Colonic mucosa (tissue), 4 donors: ENCODE measurements around the gene TSGA10IP. TPM values are rescaled to one million over a fixed set of nuclear protein-coding genes. Genes with fewer than 3 reads are reported as not detected.
A peak's percentile ranks its signal among the peaks of the same experiment; 100 is the strongest.

Experiments
- DNase-seq: peaks from one replicate; pipeline ENCODE4 v3.0.0-alpha.2; 2020
- H3K27ac ChIP-seq: fragments of 200-600 bp; one replicate; pipeline ENCODE4 v1.8.0; 2021
- H3K27me3 ChIP-seq: fragments of 200-600 bp; one replicate; pipeline ENCODE4 v1.8.0; 2021
- H3K36me3 ChIP-seq: fragments of 200-600 bp; one replicate; pipeline ENCODE4 v1.8.0; 2021
- H3K4me1 ChIP-seq: fragments of 200-600 bp; one replicate; pipeline ENCODE4 v1.8.0; 2021; ENCODE audit warnings: mild to moderate bottlenecking
- H3K4me3 ChIP-seq: fragments of 200-600 bp; one replicate; pipeline ENCODE4 v1.8.0; 2021
- H3K9ac ChIP-seq, 2 donors: one replicate each; pipeline ENCODE4 v1.7.0; 2013; ENCODE audit warnings: control low read depth in 2 of 2, low read depth in 2 of 2, low read length in 2 of 2
- H3K9me3 ChIP-seq: fragments of 200-600 bp; one replicate; pipeline ENCODE4 v1.8.0; 2021
- intact Hi-C: fragments of 100-400 bp; cut with DNase I; formaldehyde crosslinking; loops from one replicate; pipeline ENCODE4 v1.14.1; 2022
- total RNA-seq, 2 donors: library from RNA; stranded (reverse); fragmentation: NEBNext Ultra II Directional in 1 of 2; extraction: Animal tissue kit (Norgen Biotek cat#: 25700) in 1 of 2; gene quantifications; one replicate each; pipeline ENCODE4 v1.2.1, GENCODE V29; 2021
- TF ChIP-seq, protein P1 (sequence below): fragments of 200-600 bp; IDR thresholded peaks from one replicate; pipeline ENCODE4 v1.8.0; 2022; ENCODE audit warnings: antibody characterized with exemption, mild to moderate bottlenecking
- donor health status: healthy.
- donor health status: DM: no; HTN: no; CAD: no.
- donor health status: DM: no; HTN: no; CAD: no.

The TSGA10IP gene
- total RNA-seq, 2 donors from 2014 or later, result not detected

DNA sequence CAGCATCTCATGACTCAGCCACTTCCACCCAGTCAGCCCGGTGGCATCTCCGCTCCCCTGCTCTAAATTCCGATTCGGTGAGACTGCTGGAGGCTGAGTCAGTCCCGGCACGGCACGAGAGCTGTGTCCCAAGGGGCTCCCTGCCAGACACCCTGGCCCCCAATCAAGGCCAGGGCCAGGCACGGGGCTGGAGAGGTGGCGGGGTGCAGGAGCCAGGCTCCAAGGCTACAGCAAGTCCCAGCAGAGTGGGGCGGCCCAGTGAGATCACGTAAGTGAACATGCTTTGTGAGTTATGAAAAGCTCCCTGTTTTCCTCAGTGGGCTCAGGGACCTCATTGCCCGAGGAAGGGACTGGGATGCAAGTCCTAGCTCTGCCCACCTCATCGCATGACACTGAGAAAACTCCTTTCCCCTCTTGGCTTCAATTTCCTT is 29.4 kb upstream of the TSGA10IP start:
- intact Hi-C loops, result no loop called here
- H3K27me3 ChIP-seq, result no peaks in the 10 kb centered on the region

GRCh38 chr11:65916391-65916790 is 28.9 kb upstream of the TSGA10IP start:
- H3K27ac ChIP-seq, result peak overlapping the region; percentile 54
- H3K9ac ChIP-seq, result peak overlapping the region in 1 of 2 donors; percentile 46
- H3K9me3 ChIP-seq, result no peaks in the 10 kb centered on the region
- H3K4me1 ChIP-seq, result peaks cover 34% of the 10 kb centered on the region
- H3K36me3 ChIP-seq, result no peaks in the 10 kb centered on the region
- no peak overlapping the region for H3K4me3 ChIP-seq
- no peaks in the 10 kb centered on the region for H3K27me3 ChIP-seq
- TF ChIP-seq, protein P1, sequence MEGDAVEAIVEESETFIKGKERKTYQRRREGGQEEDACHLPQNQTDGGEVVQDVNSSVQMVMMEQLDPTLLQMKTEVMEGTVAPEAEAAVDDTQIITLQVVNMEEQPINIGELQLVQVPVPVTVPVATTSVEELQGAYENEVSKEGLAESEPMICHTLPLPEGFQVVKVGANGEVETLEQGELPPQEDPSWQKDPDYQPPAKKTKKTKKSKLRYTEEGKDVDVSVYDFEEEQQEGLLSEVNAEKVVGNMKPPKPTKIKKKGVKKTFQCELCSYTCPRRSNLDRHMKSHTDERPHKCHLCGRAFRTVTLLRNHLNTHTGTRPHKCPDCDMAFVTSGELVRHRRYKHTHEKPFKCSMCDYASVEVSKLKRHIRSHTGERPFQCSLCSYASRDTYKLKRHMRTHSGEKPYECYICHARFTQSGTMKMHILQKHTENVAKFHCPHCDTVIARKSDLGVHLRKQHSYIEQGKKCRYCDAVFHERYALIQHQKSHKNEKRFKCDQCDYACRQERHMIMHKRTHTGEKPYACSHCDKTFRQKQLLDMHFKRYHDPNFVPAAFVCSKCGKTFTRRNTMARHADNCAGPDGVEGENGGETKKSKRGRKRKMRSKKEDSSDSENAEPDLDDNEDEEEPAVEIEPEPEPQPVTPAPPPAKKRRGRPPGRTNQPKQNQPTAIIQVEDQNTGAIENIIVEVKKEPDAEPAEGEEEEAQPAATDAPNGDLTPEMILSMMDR, result no peak
- intact Hi-C loops, result no loop called here
- DNase-seq, result no peak

More for the DNA sequence above, 29.4 kb upstream of the TSGA10IP start:
- TF ChIP-seq, protein P1, result no peak
- H3K36me3 ChIP-seq, result no peaks in the 10 kb centered on the region
- no peaks in the 10 kb centered on the region for H3K9me3 ChIP-seq
- no peak overlapping the region for H3K4me3 ChIP-seq
- peak overlapping the region in 1 of 2 donors; percentile 26 for H3K9ac ChIP-seq
- peak; percentile 60 for DNase-seq
- H3K4me1 ChIP-seq, result peaks cover 32% of the 10 kb centered on the region
- H3K27ac ChIP-seq, result peak overlapping the region; percentile 54

GRCh38 chr11:65917077-65917433 is 28.2 kb upstream of the TSGA10IP start:
- no peak overlapping the region for H3K9ac ChIP-seq
- no peaks in the 10 kb centered on the region for H3K36me3 ChIP-seq
- intact Hi-C loops, result no loop called here
- TF ChIP-seq, protein P1, result no peak
- DNase-seq, result no peak
- no peaks in the 10 kb centered on the region for H3K27me3 ChIP-seq
- H3K4me1 ChIP-seq, result peaks cover 27% of the 10 kb centered on the region
- peak overlapping the region; percentile 54 for H3K27ac ChIP-seq
- H3K4me3 ChIP-seq, result no peak overlapping the region
- no peaks in the 10 kb centered on the region for H3K9me3 ChIP-seq

- Histone ChIP-seq H3K4me3 (peak overlapping the region; percentile 70), H3K36me3 (no peaks in the 10 kb centered on the region), H3K9me3 (no peaks in the 10 kb centered on the region), H3K4me1 (peaks cover 26% of the 10 kb centered on the region), H3K27me3 (no peaks in the 10 kb centered on the region), H3K27ac (peak overlapping the region; percentile 83), H3K9ac (peak overlapping the region; percentile 66 to 94)
- no peak for DNase-seq
- intact Hi-C loops, result no loop called here
- TF ChIP-seq, protein P1, result no peak
Observed at GRCh38 chr11:65917434-65918210, 27.7 kb upstream of the TSGA10IP start.

DNA sequence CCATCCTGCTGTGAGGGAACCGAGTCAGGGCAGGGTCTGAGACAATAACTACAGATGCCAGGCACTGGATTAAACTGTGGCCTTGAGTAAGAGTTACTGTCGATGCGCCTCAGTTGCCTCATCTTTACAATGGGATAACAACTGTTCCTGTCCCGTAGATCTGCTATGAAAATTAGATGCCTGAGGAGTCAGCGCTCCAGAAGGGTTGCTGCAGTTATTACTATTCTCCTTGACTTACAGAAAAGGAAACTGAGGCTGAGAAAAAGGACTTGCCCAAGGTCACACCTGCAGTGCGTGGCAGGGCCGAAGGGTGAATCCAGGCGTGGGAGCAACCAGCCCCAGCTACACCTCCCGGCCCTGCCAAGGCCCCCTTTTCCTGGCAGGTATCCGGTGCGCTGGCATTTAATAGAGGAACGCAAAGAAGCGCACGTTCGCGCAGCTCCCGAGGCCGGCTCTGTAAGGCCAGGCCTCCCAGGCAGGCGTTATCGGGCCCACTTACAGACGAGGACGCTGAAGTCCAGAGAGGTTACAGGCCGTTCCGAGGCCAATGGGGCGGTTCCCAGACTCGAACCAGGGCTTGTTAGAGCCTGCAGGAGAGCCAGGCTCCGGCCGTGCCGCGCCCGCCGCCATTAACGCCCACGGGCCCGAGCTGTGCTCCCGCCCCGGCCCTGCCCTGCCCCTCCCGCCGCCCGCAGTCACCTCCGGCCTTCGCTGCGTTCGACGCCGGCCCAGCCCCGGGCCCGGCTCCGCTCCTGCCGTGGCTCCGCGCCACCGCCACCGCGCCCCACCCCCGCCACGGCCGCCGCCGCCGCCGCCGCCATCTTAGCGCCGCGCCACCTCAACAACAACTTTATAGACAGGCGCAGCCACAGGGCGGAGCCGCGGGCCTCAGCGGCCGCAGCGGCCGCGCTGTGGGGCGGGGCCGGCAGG is 26.8 kb upstream of the TSGA10IP start, which contains the start of gene C11orf68:
TSS of gene C11orf68 (minus strand) at position 852 of the 930 bp plus-strand sequence. CDS start at position 821, 31 bp downstream.
- Histone ChIP-seq H3K27ac (peak within 1 kb of the TSS; percentile 87), H3K27me3 (no peaks in the 10 kb centered on the region), H3K36me3 (no peaks in the 10 kb centered on the region), H3K4me1 (peaks cover 26% of the 10 kb centered on the region), H3K4me3 (peak within 1 kb of the TSS; percentile 98), H3K9me3 (no peaks in the 10 kb centered on the region), H3K9ac (peak within 1 kb of the TSS; percentile 70 to 94)
- intact Hi-C loops, result no loop called here
- TF ChIP-seq, protein P1, result no peak
- no peak for DNase-seq
